Measurements from ENCODE around the gene ZBTB7C.

Gene ZBTB7C

GRCh38 chr18:48333563-48333962, 75.6 kb downstream of the ZBTB7C start:
- no peak for TF ChIP-seq CTCF (IDR thresholded peaks at IDR 0.05)

GRCh38 chr18:48330016-48330991, 78.9 kb downstream of the ZBTB7C start:
- TF ChIP-seq CTCF (IDR thresholded peaks at IDR 0.05): no peak

- no peak for TF ChIP-seq CTCF (IDR thresholded peaks at IDR 0.05)
Observed at GRCh38 chr18:48328473-48329210, 80.5 kb downstream of the ZBTB7C start.

GRCh38 chr18:48326901-48327675, 82.1 kb downstream of the ZBTB7C start:
- TF ChIP-seq CTCF (IDR thresholded peaks at IDR 0.05): no peak

- TF ChIP-seq CTCF (IDR thresholded peaks at IDR 0.05): no peak
Observed at GRCh38 chr18:48325115-48325665, 84.0 kb downstream of the ZBTB7C start.

GRCh38 chr18:48324651-48325050, 84.5 kb downstream of the ZBTB7C start:
- no peak for TF ChIP-seq CTCF (IDR thresholded peaks at IDR 0.05)

GRCh38 chr18:48323151-48323550, 86.0 kb downstream of the ZBTB7C start:
- TF ChIP-seq CTCF (IDR thresholded peaks at IDR 0.05): no peak

All from LNCAP (cell line).